AG04450 (cell line): Measurements from ENCODE around the gene KRT35. TPM values are rescaled to one million over a fixed set of nuclear protein-coding genes. Genes with fewer than 3 reads are reported as not detected.
"Not testable (repeated sequence)": the region's sequence is repeated elsewhere in the genome, so short reads cannot be mapped to it uniquely, and the experiment has no call there.

ENCODE experiments used
- CTCF ChIA-PET: fragments of 300-600, 350-600 bp; formaldehyde crosslinking; extraction: SDS; loops from one replicate; lab custom pipeline; 2022; ENCODE audit warnings: antibody characterized with exemption, inconsistent platforms; lab: Charles Lee
- POLR2A ChIA-PET: fragments of 350-600 bp; formaldehyde crosslinking; extraction: SDS; loops from one replicate; lab custom pipeline; 2021; ENCODE audit warnings: antibody characterized with exemption, inconsistent platforms; lab: Yijun Ruan, JAX
- DNase-seq: peaks from one replicate; pipeline ENCODE4 v3.0.0-alpha.2; 2011; ENCODE audit warnings: low read depth, low spot score
- H3K27ac ChIP-seq: one replicate; pipeline ENCODE4 v1.5.1; 2012; ENCODE audit warnings: low read depth, low read length, control low read depth
- H3K27me3 ChIP-seq: one replicate; pipeline ENCODE4 v1.6.0; 2012; ENCODE audit warnings: low read length; ENCODE audit not compliant: control insufficient read depth, insufficient read depth
- H3K4me3 ChIP-seq: 2 replicates; pipeline ENCODE4 v1.5.1; 2011; ENCODE audit warnings: mild to moderate bottlenecking, low read depth, low read length, control low read depth
- H3K9me3 ChIP-seq: 2 replicates; pipeline ENCODE4 v1.5.1; 2012; ENCODE audit warnings: low read length; ENCODE audit not compliant: control insufficient read depth, insufficient read depth
- polyA plus RNA-seq: library from polyadenylated mRNA; depleted of rRNA; stranded (reverse); fragments of >200 nt; gene quantifications from 2 replicates; pipeline ENCODE4 v1.2.3, GENCODE V29; 2011; rRNA removed
- small RNA-seq: library from RNA; depleted of rRNA; stranded (forward); fragments of <200 nt; gene quantifications from one replicate; pipeline ENCODE3, GENCODE V24; 2012; ENCODE audit warnings: low read depth; ENCODE audit not compliant: insufficient read length
- TF ChIP-seq, protein P1 (sequence below): IDR thresholded peaks from 2 replicates; pipeline ENCODE4 v1.5.1; 2011; ENCODE audit warnings: low read depth, low read length, control low read depth, inconsistent platforms

Gene KRT35
- polyA plus RNA-seq, 1 experiment, result not detected

DNA sequence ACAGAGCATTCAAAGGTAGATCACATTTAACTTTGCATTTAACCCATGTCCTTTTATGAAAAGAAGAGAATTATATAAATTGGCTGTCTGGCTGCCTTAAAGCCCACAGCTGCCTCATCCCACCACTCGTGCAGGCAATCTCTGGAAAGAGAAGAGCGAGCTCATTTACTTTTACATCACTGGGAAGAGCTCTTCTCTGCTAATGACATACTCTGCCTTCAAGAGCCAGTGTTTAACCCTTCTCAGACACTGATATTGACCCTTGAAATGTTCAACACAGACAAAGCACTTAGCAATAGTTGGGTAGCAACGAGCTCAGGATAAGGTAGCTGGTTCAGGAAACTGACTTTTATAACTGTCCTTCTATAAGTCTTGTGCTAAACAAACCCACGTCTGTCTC is 46.9 kb downstream of the KRT35 start:
- CTCF ChIA-PET, result interaction anchor here (0.9 to 1.4 kb wide), 3 partner anchors 115 to 524 kb away, joined by 3 read pairs; no protein-coding TSS in a partner anchor
- POLR2A ChIA-PET, result interaction anchor here (0.6 kb wide), 1 partner anchor 166 kb away, joined by 3 read pairs; no protein-coding TSS in a partner anchor
- Histone ChIP-seq H3K27me3 (peaks cover 4% of the 10 kb centered on the region), H3K4me3 (no peak overlapping the region), H3K27ac (no peak overlapping the region), H3K9me3 (peaks cover 2% of the 10 kb centered on the region; the same call in 1 of the 2 replicates)
- TF ChIP-seq, protein P1, sequence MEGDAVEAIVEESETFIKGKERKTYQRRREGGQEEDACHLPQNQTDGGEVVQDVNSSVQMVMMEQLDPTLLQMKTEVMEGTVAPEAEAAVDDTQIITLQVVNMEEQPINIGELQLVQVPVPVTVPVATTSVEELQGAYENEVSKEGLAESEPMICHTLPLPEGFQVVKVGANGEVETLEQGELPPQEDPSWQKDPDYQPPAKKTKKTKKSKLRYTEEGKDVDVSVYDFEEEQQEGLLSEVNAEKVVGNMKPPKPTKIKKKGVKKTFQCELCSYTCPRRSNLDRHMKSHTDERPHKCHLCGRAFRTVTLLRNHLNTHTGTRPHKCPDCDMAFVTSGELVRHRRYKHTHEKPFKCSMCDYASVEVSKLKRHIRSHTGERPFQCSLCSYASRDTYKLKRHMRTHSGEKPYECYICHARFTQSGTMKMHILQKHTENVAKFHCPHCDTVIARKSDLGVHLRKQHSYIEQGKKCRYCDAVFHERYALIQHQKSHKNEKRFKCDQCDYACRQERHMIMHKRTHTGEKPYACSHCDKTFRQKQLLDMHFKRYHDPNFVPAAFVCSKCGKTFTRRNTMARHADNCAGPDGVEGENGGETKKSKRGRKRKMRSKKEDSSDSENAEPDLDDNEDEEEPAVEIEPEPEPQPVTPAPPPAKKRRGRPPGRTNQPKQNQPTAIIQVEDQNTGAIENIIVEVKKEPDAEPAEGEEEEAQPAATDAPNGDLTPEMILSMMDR, result no peak
- DNase-seq, result no peak

DNA sequence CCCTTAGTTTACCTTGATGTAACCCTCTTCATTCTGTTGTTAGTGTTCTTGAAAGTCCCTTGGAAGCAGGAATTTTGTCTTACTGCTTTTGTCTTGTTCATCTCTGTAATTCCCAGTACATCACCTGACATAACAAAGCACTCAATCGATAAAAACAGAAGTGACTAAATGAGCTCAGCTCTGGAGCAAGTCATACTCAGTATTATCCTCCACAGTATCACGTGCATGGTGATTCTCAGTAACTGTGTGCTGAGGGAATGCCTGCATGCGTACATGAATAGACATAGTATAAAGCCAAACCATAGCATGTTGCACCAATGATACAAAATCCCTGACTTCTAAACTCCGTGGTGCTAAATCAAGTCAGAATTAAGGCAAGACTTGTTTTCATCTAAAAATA is 47.4 kb downstream of the KRT35 start:
- ChIA-PET POLR2A (interaction anchor here (0.6 kb wide), 1 partner anchor 166 kb away, joined by 3 read pairs; no protein-coding TSS in a partner anchor), CTCF (interaction anchor here (0.9 to 1.4 kb wide), 3 partner anchors 115 to 524 kb away, joined by 3 read pairs; no protein-coding TSS in a partner anchor)
- Histone ChIP-seq H3K4me3 (no peak overlapping the region), H3K27me3 (peaks cover 3% of the 10 kb centered on the region), H3K27ac (no peak overlapping the region), H3K9me3 (no peaks in the 10 kb centered on the region)
- TF ChIP-seq, protein P1, result no peak
- no peak for DNase-seq

DNA sequence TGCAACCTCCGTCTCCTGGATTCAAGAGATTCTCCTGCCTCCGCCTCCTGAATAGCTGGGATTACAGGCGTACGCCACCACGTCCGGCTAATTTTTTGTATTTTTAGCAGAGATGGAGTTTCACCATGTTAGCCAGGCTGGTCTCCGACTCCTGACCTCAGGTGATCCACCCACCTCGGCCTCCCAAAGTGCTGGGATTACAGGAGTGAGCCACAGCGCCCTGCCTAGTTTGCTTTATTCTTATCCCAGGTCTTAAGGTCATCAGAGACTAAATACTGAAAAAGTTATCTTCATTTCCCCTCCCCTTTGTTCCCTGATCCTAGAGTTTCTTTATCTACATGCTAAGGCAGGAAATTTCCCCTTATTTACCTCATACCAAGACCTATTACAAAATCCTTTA is 50.6 kb downstream of the KRT35 start:
- H3K27ac ChIP-seq, POLR2A ChIA-PET, CTCF ChIA-PET, H3K4me3 ChIP-seq, H3K27me3 ChIP-seq, H3K9me3 ChIP-seq, DNase-seq: not testable (repeated sequence)

DNA sequence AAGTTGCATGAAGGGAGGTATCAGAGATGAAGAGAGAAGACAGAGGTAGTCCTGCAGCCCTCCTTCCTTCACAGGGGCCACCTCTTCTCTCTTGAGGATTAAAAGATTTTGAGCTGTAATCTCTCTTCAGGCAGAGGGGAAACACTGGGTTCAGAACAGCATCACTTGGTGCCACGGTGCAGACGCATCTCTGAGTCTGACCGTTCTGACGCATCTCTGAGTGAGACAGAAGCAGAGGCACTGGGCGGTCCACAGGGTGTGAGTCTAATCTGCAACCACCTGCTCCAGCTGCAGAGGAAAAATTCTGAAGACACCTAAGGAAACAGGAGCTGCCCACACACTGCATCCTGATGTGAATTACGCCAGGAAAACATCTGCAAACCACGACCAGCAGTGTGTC is 51.3 kb downstream of the KRT35 start:
- TF ChIP-seq, protein P1, result no peak
- no peak for DNase-seq
- H3K27ac ChIP-seq, result no peak overlapping the region
- POLR2A ChIA-PET, result no interaction called here
- CTCF ChIA-PET, result no interaction called here
- H3K4me3 ChIP-seq, result no peak overlapping the region
- peaks cover 2% of the 10 kb centered on the region for H3K27me3 ChIP-seq
- H3K9me3 ChIP-seq, result no peaks in the 10 kb centered on the region

DNA sequence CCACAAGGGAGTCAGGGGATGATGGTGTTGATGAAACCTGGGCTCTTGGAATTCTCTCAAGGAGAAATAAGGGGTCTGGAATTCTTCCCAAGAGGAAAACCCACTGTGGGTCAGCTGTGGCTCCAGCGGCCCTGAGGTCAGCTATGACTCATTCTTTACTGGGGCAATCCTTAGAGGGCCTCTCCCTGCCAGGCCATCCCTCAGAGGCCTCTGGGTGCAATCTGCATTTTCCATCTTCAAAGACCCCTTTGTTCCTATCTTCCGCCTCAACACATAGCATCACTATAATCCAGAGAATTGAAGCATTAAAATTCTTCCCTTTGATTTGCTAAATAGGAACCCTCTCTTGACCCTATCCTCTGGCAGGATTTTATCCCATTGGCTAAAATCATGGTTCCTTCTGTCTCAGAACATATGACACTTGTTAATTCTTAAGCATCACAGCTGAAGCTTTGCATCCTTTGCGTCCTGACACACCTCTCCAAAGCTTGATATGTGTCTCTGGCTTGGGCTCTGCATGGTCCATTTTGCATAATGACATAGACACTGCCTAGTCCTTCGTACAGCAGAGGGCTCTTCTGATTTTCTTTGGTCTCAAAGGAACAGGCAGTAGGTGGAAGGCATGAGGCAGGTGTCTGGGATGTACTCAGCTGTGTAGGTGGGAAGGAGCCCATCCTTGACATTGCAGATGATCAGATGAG is 52.2 kb downstream of the KRT35 start:
- Histone ChIP-seq H3K27ac (no peak overlapping the region), H3K4me3 (no peak overlapping the region), H3K27me3 (peaks cover 4% of the 10 kb centered on the region), H3K9me3 (peaks cover 5% of the 10 kb centered on the region; the same call in 1 of the 2 replicates)
- DNase-seq, result no peak
- ChIA-PET CTCF (no interaction called here), POLR2A (no interaction called here)
- TF ChIP-seq, protein P1, result no peak

Small RNA genes within 50 kb of the gene (small RNA-seq; reads per million reads assigned to genes)
- not detected for gene RNU2-32P

Other genes with a start within 250 kb of the KRT35 start
- gene KRTAP9-3, start 248.7 kb downstream of the KRT35 start, polyA plus RNA-seq, result not detected in 2 replicates
- gene KRTAP9-8, start 243.2 kb downstream of the KRT35 start, polyA plus RNA-seq, result not detected in 2 replicates
- not detected in 2 replicates for gene KRTAP9-4, start 231.5 kb downstream of the KRT35 start, polyA plus RNA-seq
- gene KRTAP9-9, start 225.8 kb downstream of the KRT35 start, polyA plus RNA-seq, result not detected in 2 replicates
- not detected in 2 replicates for gene KRTAP9-6, start 215.8 kb downstream of the KRT35 start, polyA plus RNA-seq
- gene KRTAP9-7, start 205.5 kb downstream of the KRT35 start, polyA plus RNA-seq, result not detected in 2 replicates
- gene KRTAP29-1, start 178.3 kb downstream of the KRT35 start, polyA plus RNA-seq, result not detected in 2 replicates
- gene KRTAP16-1, start 171.8 kb downstream of the KRT35 start, polyA plus RNA-seq, result not detected in 2 replicates
- gene KRTAP17-1, start 165.4 kb downstream of the KRT35 start, polyA plus RNA-seq, result not detected in 2 replicates
- gene KRT33A, start 130.3 kb downstream of the KRT35 start, polyA plus RNA-seq, result not detected in 2 replicates
- gene KRT33B, start 111.3 kb downstream of the KRT35 start, polyA plus RNA-seq, result 0.07 TPM in 1 of 2 replicates, not detected in the other
- 0.27 and 0.29 TPM in 2 replicates for gene KRT34, start 98.8 kb downstream of the KRT35 start, polyA plus RNA-seq
- not detected in 2 replicates for gene KRT31, start 83.5 kb downstream of the KRT35 start, polyA plus RNA-seq
- not detected in 2 replicates for gene KRT37, start 56.6 kb downstream of the KRT35 start, polyA plus RNA-seq
- 0.11 and 0.17 TPM in 2 replicates for gene KRT38, start 40.2 kb downstream of the KRT35 start, polyA plus RNA-seq
- gene KRT32, start 13.8 kb downstream of the KRT35 start, polyA plus RNA-seq, result 0.09 and 0.14 TPM in 2 replicates
- not detected in 2 replicates for gene KRT36, start 8.8 kb upstream of the KRT35 start, polyA plus RNA-seq
- gene KRT13, start 24.5 kb upstream of the KRT35 start, polyA plus RNA-seq, result 0.05 TPM in 1 of 2 replicates, not detected in the other
- 1.4 and 1.8 TPM in 2 replicates for gene KRT15, start 37.7 kb upstream of the KRT35 start, polyA plus RNA-seq
- 19.7 and 27.6 TPM in 2 replicates for gene KRT19, start 47.2 kb upstream of the KRT35 start, polyA plus RNA-seq
- not detected in 2 replicates for gene KRT9, start 90.9 kb upstream of the KRT35 start, polyA plus RNA-seq
- gene KRT14, start 105.7 kb upstream of the KRT35 start, polyA plus RNA-seq, result 0.09 TPM in 1 of 2 replicates, not detected in the other
- not detected in 2 replicates for gene KRT16, start 131.6 kb upstream of the KRT35 start, polyA plus RNA-seq
- gene KRT17, start 143.4 kb upstream of the KRT35 start, polyA plus RNA-seq, result 2.8 and 4.9 TPM in 2 replicates
- gene EIF1, start 207.7 kb upstream of the KRT35 start, polyA plus RNA-seq, result 529 and 549 TPM in 2 replicates
- gene GAST, start 231.2 kb upstream of the KRT35 start, polyA plus RNA-seq, result not detected in 2 replicates